GM18867 (cell line): Measurements from ENCODE around the gene ADARB2.
"Not testable (repeated sequence)": the region's sequence is repeated elsewhere in the genome, so short reads cannot be mapped to it uniquely, and the experiment has no call there.

Experiments used
- ATAC-seq: cut with Tn5 transposase; IDR thresholded peaks from one replicate; pipeline ENCODE4 v1.9.1; 2021; ENCODE audit warnings: mild to moderate bottlenecking, moderate library complexity; ENCODE audit not compliant: unreplicated experiment

ADARB2 gene

GRCh38 chr10:1402016-1402770 is 335.1 kb downstream of the ADARB2 start:
- ATAC-seq: no peak

GRCh38 chr10:1401071-1401965 is 336.0 kb downstream of the ADARB2 start:
- ATAC-seq: no peak

DNA sequence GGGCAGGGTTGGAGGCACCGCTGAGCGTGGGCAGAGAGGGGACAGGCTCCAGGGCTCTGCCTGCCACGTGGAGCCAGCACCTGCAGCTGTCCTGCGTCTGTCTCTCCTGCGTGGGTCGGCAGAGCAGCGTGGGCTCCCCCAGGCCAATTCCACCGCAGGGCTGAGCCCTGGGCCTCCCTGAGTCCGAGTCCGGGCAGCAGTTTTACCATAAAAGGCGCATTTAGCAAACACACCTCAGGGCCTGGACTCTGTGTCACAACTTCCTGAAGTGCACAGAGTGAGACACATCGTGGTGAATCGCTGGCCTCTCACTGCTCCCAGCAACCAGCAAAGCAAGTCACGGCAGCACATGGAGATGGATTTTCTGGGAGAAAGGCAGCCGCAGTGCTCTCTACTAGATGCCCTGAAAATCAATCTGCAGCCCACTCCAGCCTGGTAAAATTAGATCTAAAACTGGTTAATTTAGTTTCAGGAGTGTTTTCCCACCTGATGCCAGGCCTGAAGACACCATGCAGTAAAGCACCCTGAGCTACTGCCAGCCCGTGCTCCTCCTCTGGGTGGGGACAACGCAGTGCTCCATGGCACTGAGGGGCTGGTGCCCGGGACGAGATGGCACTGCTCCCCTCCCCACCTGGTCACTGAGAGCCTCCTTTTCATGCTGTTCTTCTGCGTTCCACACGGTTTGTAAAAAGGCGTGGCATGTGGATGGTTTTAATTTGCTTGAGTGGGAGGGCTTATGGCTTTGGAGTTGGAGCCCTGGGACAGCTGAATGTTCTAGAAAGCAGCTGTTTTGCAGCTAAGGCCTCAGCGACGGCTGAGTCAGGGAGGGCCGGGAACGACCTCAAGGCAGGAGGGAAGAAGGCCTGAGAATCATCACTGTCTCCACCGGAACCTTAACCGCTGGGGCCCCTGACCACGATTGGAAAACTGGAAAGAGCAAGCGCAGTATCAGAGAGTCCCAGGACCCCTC is 336.9 kb downstream of the ADARB2 start:
- ATAC-seq: no peak

DNA sequence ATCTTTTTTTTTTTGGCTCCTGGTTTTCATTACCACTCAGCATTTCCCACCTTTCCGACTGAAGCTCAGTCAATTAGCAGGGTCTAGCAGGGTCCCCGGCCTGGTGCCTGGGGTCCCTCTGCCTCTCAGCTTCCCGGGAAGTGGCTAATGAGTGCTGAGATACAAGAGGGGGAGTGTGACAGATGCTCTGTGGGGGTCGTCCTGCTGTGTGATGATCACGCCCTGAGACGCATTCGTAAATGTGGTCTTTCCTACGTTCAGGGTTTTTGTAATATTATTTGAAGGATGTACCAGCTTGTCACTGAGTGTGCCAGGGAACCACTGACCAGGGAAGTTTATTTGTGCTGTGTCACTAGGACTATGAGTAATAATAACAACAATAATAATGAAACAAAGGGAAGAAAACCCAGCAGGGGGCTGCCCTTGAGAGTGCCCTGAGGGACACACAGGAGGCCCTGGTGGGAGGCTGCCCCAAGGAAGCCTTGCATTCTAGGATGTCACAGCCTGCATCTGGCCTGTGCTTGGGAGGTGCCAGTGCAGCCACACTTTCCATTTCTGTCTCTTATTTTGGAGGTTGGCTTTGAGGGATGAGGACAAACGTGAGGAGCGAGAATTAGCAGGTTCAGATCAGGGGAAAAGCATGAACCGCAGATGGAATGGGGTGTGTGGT is 337.8 kb downstream of the ADARB2 start:
- no peak for ATAC-seq

GRCh38 chr10:1398626-1399410 is 338.5 kb downstream of the ADARB2 start:
- no peak for ATAC-seq

DNA sequence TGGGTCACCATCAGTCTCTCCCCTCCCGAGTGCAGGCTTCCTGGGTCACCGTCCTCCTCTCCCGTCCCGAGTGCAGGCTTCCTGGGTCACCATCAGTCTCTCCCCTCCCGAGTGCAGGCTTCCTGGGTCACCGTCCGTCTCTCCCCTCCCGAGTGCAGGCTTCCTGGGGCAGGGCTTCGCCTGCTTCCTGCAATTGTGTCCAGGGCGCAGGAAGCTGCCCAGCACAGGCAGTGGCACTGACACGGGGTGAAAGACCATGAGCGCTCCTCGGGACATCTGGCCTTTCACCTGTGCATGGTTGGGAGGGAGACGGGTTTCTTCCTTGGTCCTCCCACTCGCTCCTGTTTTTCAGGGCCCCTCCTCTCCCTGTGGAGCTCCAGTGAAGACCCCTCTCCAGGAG is 339.2 kb downstream of the ADARB2 start:
- not testable (repeated sequence) for ATAC-seq

DNA sequence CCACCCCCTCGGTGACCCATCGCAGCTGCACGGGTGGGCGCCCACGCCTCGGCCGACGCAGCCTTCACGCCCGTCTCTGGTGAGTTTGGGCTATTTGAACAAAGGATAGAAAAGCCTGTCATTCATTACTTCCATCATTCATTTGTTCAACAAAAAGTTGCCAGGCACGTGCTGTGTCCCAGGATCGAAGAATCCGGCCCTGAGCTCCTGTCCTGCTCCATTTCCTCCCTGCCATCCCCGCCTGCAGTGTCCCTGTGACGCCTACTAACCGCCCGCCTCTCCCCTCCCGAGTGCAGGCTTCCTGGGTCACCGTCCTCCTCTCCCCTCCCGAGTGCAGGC is 341.1 kb downstream of the ADARB2 start:
- ATAC-seq: no peak

DNA sequence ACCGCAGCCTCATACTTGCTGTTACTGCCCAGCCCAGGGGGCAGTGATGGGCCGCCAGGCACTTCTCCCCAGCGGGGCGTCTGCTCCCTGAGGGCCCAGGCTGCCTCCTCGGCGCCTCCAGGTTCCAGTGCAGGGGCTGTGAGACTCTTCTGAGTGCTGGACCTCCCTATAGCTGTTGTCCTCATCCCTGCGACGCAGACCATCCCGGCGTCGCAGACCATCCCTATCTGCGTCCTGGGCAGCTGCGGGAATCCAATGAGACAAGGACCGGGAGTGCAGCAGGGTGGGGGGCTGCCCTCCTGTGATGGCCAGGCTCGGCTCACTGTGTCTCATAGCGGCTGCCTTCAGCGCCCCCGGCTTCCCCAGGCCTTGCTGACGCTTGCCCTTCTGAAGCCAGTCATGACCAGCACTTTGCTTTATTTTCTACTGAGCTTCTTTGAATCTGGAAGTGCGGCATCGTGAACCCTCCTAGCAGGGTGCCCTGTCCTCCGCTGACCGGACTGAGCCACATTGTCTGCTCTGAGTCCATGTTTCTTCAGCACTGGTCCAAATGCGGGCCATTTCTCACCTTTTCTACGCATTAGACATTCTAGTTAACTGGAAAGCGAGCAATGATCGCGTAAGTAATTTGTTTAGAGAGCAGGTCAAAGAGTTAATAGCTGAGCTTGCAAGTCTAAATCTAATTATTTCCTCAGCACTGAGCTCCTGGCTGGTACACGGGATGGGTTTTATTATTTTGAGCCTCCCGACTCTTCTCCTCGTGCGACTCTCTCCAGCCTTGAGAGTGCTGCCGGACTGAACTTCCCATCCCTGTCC is 341.6 kb downstream of the ADARB2 start:
- ATAC-seq: no peak

GRCh38 chr10:1395025-1395480 is 342.3 kb downstream of the ADARB2 start:
- ATAC-seq: no peak

DNA sequence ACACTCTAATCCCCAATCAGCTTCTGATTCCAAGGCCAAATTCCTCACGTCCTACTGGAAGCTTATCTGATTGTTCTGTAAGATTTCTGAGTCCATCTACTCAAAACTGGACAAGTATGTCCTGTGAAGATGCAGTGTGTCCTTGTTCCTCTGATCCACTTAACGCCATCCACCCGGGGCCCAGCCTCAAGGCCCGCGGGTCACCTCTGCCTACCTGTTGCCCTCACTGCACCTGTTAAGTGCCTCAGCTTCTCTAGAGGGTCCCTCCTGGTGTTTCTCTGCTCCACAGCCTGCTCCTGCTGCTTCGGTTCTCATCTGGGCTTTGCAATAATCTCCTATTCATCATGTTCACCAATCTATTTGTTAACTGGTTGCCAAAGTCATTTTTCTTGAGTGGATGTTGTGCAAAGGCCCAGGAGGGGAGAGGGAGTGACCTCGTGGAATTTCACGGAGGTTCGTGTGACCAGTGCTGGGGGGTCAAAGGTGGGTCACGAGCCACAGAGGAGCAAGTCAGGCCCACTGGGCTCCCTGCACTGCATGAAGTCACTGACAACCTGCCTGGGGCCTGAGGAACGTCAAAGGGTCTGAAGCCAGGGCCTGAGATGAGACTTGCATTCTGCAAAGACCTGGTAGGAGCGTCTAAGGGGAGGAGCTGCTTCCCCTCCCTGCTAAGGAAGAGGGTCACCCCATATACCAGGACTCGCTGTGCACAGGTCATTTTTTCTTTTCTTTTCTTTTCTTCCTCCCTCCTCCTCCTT is 343.0 kb downstream of the ADARB2 start:
- ATAC-seq: no peak

- no peak for ATAC-seq
Measured at GRCh38 chr10:1393481-1393880, 343.8 kb downstream of the ADARB2 start.

DNA sequence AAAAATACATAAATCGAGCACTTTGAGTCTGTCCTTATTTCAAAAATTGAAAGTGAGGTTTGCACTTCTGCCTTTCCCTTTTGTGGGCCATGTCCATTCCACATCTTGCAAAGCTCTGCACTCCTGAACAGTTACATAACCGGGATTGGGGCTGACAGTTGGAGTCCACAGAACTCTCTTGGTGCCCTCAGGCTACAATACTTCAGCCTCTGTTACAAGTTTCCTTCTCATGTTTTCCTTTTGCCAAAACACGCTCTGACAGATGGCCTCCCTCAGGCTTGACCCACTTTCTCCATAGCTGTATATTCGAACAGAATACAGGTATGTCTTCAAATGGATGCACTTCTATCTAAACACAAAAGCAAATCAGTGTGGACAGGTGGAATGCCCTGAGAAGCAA is 345.2 kb downstream of the ADARB2 start:
- no peak for ATAC-seq

- no peak for ATAC-seq
Measured at GRCh38 chr10:1390200-1390599, 347.1 kb downstream of the ADARB2 start.

- no peak for ATAC-seq
Measured at GRCh38 chr10:1384026-1384425, 353.3 kb downstream of the ADARB2 start.

DNA sequence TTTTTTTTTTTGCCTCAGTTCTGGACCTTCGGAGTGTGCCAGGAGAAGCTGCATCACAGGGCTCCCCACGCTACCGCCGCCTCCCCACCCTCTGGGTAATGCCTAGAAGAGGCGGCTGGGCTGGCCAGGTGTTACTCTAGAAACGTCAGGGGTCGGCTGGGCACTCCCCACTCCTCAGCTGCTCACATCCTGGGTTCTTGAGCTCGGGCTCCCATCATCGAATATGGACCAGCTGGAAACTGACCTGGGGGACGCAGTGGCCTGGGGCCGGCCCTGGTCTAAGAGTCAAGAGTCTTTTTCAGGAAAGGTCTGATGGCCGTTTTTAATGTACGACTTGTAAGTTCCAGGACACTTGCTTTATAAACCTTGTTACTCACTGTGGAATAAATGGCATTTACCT is 354.6 kb downstream of the ADARB2 start:
- ATAC-seq: no peak

GRCh38 chr10:1381339-1381738 is 356.0 kb downstream of the ADARB2 start:
- ATAC-seq: no peak

DNA sequence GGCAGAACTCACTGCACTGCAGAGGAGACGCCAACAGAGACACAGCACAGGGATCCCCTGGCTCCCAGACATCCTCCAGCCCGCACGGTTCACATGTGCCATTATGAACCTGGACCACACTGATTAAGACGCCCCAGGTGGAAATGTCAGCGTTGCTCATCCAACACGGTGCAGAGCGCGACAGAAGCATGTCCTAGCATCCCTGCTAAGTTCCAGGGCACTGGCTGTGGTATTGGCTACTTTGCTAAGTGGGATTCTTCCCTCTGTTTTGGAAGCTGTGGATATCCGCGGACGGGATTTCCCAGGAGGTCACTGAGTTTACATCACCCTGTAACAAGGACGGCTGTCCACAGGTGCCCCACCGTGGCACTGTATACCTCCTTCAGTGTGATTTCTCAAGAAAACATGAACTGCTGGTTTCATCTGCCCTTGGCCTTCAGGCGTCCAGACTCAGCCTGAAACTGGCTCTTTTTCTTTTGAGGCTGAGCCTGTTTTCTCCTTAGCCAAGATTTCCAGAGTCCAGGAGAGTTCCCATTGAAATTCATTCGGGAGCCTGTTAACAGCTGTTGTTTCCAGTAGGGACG is 357.1 kb downstream of the ADARB2 start:
- ATAC-seq: no peak

DNA sequence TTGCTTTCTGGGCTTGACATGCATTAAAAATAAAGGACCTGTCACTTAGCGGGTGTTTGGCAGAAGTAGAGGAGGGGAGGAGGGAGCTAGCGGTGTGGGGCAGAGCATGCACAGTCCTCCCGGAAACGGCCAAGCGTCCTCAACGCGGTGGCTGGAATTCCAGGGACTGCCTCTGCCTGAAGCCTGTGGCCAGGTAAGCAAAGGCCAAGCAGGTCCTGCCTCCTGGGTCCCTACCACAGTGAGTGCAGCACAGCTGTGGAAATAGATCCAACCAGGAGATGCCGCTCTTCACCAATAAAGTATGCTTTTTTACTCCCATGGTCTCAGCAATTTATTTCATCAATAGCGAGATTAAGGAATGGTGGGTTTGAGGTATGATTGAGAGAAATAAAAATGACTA is 357.7 kb downstream of the ADARB2 start:
- ATAC-seq: no peak
